IPS-NIHi7 (cell line): ENCODE data around the gene MOB3A.
"Not testable (repeated sequence)": the region's sequence is repeated elsewhere in the genome, so short reads cannot be mapped to it uniquely, and the experiment has no call there.

Source experiments
- DNase-seq: peaks from one replicate; pipeline ENCODE4 v3.0.0; 2012; ENCODE audit warnings: mixed read lengths; ENCODE audit errors: extremely low spot score

The MOB3A gene

GRCh38 chr19:2108251-2109016 lies 12.3 kb upstream of the MOB3A start:
- DNase-seq, result no peak

GRCh38 chr19:2103045-2103707 lies 7.0 kb upstream of the MOB3A start:
- DNase-seq, result no peak

- no peak for DNase-seq
These were observed 5.5 kb upstream of the MOB3A start for GRCh38 chr19:2101417-2102335.

GRCh38 chr19:2100719-2101061 lies 4.6 kb upstream of the MOB3A start:
- DNase-seq, result no peak

- no peak for DNase-seq
These were observed 4.0 kb upstream of the MOB3A start for GRCh38 chr19:2099937-2100718.

- no peak for DNase-seq
These were observed 3.0 kb upstream of the MOB3A start for GRCh38 chr19:2099054-2099501.

- no peak for DNase-seq
These were observed 1.8 kb upstream of the MOB3A start for GRCh38 chr19:2097886-2098327.

- DNase-seq, result no peak
These were observed 1.2 kb upstream of the MOB3A start for GRCh38 chr19:2097203-2097885.

GRCh38 chr19:2096480-2097202 lies 515 bp upstream of the MOB3A start, which contains the start of gene IZUMO4:
Gene IZUMO4, plus strand, starts transcription at chr19:2096915. Its CDS starts 31 bp downstream, at chr19:2096946.
- DNase-seq, result peak; percentile 99

- DNase-seq, result not testable (repeated sequence)
These were observed 4.1 kb downstream of the MOB3A start for GRCh38 chr19:2091926-2092525.

GRCh38 chr19:2089727-2090053 lies 6.4 kb downstream of the MOB3A start:
- no peak for DNase-seq

- no peak for DNase-seq
These were observed 7.0 kb downstream of the MOB3A start for GRCh38 chr19:2089001-2089711.

- DNase-seq, result no peak
These were observed 8.5 kb downstream of the MOB3A start for GRCh38 chr19:2087621-2088100.

- not testable (repeated sequence) for DNase-seq
These were observed 9.2 kb downstream of the MOB3A start for GRCh38 chr19:2086695-2087620.

GRCh38 chr19:2084993-2085720 lies 11.0 kb downstream of the MOB3A start:
- DNase-seq, result no peak

- DNase-seq, result no peak
These were observed 12.8 kb downstream of the MOB3A start for GRCh38 chr19:2083174-2083854.
